Esophagus squamous epithelium (tissue), 5 donors: ENCODE measurements around the gene GNLY. TPM values are rescaled to one million over a fixed set of nuclear protein-coding genes. Genes with fewer than 3 reads are reported as not detected.

Experiments used
- DNase-seq: peaks from one replicate; lab custom pipeline; 2025; lab: John Stamatoyannopoulos, UW
- H3K27ac ChIP-seq, 4 donors: fragments of 200-600 bp; sonication (generic); one replicate each; pipeline ENCODE4 v1.5.1; 2016 to 2019; ENCODE audit warnings: mild to moderate bottlenecking in 1 of 4
- H3K27me3 ChIP-seq, 4 donors: fragments of 200-600 bp; sonication (generic); 1 replicate in 3 of 4; 2 replicates in 1 of 4; pipeline versions ENCODE4 v1.5.1 to v1.6.0; 2017 to 2021; ENCODE audit warnings: antibody characterized with exemption in 1 of 4
- H3K36me3 ChIP-seq, 3 donors: fragments of 200-600 bp; sonication (generic); one replicate each; pipeline ENCODE4 v1.5.1; 2016 to 2019
- H3K4me1 ChIP-seq, 3 donors: fragments of 200-600 bp; sonication (generic); one replicate each; pipeline ENCODE4 v1.5.1; 2017 to 2019
- H3K4me3 ChIP-seq, 4 donors: fragments of 200-600 bp; sonication (generic); 1 replicate in 3 of 4; 2 replicates in 1 of 4; pipeline ENCODE4 v1.5.1; 2016 to 2019; ENCODE audit warnings: mild to moderate bottlenecking in 2 of 4, moderate library complexity in 1 of 4
- H3K9me3 ChIP-seq, 3 donors: fragments of 200-600 bp; sonication (generic); one replicate each; pipeline ENCODE4 v1.5.1; 2016 to 2019
- CTCF ChIP-seq, 6 experiments: fragments of 450-650 bp in 4 of 6; fragments of 200-600 bp in 2 of 6; sonication (generic) in 2 of 6; IDR thresholded peaks; one replicate each; pipeline ENCODE4 v1.5.1; 2016 to 2019; ENCODE audit warnings: antibody characterized with exemption in 6 of 6, mild to moderate bottlenecking in 4 of 6, moderate library complexity in 4 of 6
- POLR2A ChIP-seq, 4 donors: fragments of 450-650 bp; IDR thresholded peaks; one replicate each; pipeline ENCODE4 v1.6.1; 2017; ENCODE audit warnings: antibody characterized with exemption in 4 of 4, mild to moderate bottlenecking in 4 of 4, moderate library complexity in 3 of 4
- WGBS, 2 donors: methylation state at CpG; one replicate each; pipeline ENCODE4 v1.1.5; 2018; 5-methylcytosine and 5-hydroxymethylcytosine counted together
- intact Hi-C: fragments of 100-400 bp; cut with DNase I; formaldehyde crosslinking; loops from one replicate; pipeline ENCODE4 v1.15.0; 2022
- total RNA-seq, 4 donors: library from RNA; depleted of rRNA; stranded (reverse); fragments of >200 nt; gene quantifications; one replicate each; pipeline ENCODE4 v1.1.0, GENCODE V29; 2016
- donor health status: DM: yes; HTN: yes; CAD: no.

GNLY gene
- total RNA-seq, 4 donors from 2014 or later, result 0.76 to 6.1 (median 2.1) TPM

- intact Hi-C loops, result no loop called here
- WGBS, 2 donors, result 75 to 85% methylated on average over 4 to 7 of the region's 7 CpGs
Observed at GRCh38 chr2:85660725-85661124, 33.4 kb upstream of the GNLY start.

GRCh38 chr2:85661139-85661858 is 32.9 kb upstream of the GNLY start:
- H3K4me1 ChIP-seq, result peaks cover 0 to 27% (median 0%) of the 10 kb centered on the region in 3 donors
- peaks cover 0 to 29% (median 0%) of the 10 kb centered on the region in 3 donors for H3K36me3 ChIP-seq
- TF ChIP-seq CTCF (IDR thresholded peaks at IDR 0.05), result no peak
- no peak for TF ChIP-seq POLR2A (IDR thresholded peaks at IDR 0.05)
- WGBS, 2 donors, result 100% methylated on average over 1 to 2 of the region's 14 CpGs
- peak overlapping the region in 3 of 4 donors; percentile 5 to 69 (median 65) for H3K27ac ChIP-seq
- no peaks in the 10 kb centered on the region for H3K27me3 ChIP-seq
- no peak overlapping the region for H3K4me3 ChIP-seq
- intact Hi-C loops, result no loop called here
- DNase-seq, result no peak
- H3K9me3 ChIP-seq, result no peaks in the 10 kb centered on the region

More at GRCh38 chr2:85660725-85661124, 33.4 kb upstream of the GNLY start:
- Histone ChIP-seq H3K9me3 (no peaks in the 10 kb centered on the region), H3K27ac (peak overlapping the region in 2 of 4 donors; percentile 65 to 69), H3K4me3 (no peak overlapping the region), H3K4me1 (peaks cover 0 to 27% (median 0%) of the 10 kb centered on the region in 3 donors), H3K36me3 (peaks cover 0 to 35% (median 0%) of the 10 kb centered on the region in 3 donors), H3K27me3 (no peaks in the 10 kb centered on the region)
- no peak for TF ChIP-seq POLR2A (IDR thresholded peaks at IDR 0.05)
- no peak for TF ChIP-seq CTCF (IDR thresholded peaks at IDR 0.05)
- DNase-seq, result no peak

GRCh38 chr2:85662899-85663593 is 31.1 kb upstream of the GNLY start:
- TF ChIP-seq POLR2A (IDR thresholded peaks at IDR 0.05) (no peak), CTCF (IDR thresholded peaks at IDR 0.05) (no peak)
- 50 to 64% methylated on average over 2 to 3 of the region's 10 CpGs for WGBS, 2 donors
- Histone ChIP-seq H3K27ac (peak overlapping the region in 1 of 4 donors; percentile 60), H3K4me3 (no peak overlapping the region), H3K9me3 (no peaks in the 10 kb centered on the region), H3K27me3 (no peaks in the 10 kb centered on the region), H3K36me3 (peaks cover 0 to 17% (median 0%) of the 10 kb centered on the region in 3 donors), H3K4me1 (peaks cover 0 to 27% (median 0%) of the 10 kb centered on the region in 3 donors)
- intact Hi-C loops, result no loop called here
- no peak for DNase-seq

GRCh38 chr2:85663594-85664565 is 30.3 kb upstream of the GNLY start:
- H3K4me1 ChIP-seq, result peaks cover 0 to 27% (median 0%) of the 10 kb centered on the region in 3 donors
- no peaks in the 10 kb centered on the region for H3K9me3 ChIP-seq
- no peak for DNase-seq
- intact Hi-C loops, result no loop called here
- WGBS, 2 donors, result 87 to 89% methylated on average over 18 to 21 of the region's 23 CpGs
- H3K27me3 ChIP-seq, result no peaks in the 10 kb centered on the region
- TF ChIP-seq POLR2A (IDR thresholded peaks at IDR 0.05) (no peak), CTCF (IDR thresholded peaks at IDR 0.05) (no peak)
- H3K36me3 ChIP-seq, result peaks cover 0 to 9% (median 0%) of the 10 kb centered on the region in 3 donors
- H3K4me3 ChIP-seq, result no peak overlapping the region
- H3K27ac ChIP-seq, result no peak overlapping the region
